HG02678 (cell line): ENCODE results near the gene UBA1.

Source experiments
- ATAC-seq: cut with Tn5 transposase; IDR thresholded peaks from one replicate; pipeline ENCODE4 v1.9.1; 2021; ENCODE audit warnings: mild to moderate bottlenecking, moderate library complexity; ENCODE audit not compliant: unreplicated experiment

UBA1 gene

GRCh38 chrX:47227334-47227583, 33.6 kb downstream of the UBA1 start:
- no peak for ATAC-seq

DNA sequence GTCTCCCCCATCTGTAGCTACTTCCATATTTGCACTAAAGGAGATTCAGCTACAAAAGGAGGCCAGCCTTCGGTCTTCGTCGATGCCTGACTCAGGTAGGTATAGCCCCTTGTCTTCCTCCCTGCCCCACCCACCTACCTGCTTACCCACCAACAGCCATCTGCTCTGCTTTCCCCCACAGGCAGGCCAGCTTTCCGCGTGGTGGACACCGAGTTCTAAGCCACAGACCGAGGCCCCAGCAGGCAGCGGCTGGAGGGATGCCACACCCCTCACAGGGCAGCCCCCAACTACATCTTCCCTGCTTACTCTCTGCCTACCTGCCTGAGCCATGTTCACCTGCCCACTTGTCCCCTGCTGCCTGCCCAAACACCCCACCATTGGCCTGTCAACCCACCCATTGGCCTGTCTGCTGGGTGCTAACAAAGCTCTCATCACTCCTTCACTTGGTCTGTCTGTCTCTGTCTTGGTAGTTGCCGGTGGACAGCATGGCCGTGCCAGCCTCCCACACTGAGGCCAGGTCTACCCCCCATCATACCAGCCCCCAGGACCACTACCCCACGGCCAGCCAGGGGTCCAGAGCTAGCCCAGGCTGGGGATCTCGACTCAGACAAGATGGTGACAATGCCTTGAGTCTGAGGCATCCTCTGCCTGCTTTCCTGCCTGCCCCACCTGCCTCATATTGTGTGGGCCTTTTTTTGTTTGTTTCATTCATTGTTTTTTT, 35.1 kb downstream of the UBA1 start:
- ATAC-seq, result no peak

DNA sequence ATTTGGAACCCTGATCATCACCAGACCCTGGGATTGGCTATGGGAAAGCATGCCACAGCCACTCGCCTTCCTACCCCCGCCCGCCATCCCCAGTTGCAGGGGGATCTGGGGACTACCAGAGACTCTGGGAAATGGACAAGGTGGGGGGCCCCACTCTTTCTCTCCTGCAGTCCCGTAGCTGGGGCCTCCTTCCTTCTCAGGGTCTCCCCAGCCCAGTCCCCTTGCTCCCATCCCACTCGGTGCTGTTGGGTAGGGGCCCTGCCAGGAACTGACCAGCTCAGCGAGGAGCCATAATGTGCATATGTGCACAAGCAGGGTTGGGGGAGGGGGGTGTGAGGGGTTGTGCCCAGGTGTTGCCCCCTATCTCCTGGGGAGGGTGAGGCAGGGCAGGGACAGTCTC, 35.8 kb downstream of the UBA1 start:
- no peak for ATAC-seq

DNA sequence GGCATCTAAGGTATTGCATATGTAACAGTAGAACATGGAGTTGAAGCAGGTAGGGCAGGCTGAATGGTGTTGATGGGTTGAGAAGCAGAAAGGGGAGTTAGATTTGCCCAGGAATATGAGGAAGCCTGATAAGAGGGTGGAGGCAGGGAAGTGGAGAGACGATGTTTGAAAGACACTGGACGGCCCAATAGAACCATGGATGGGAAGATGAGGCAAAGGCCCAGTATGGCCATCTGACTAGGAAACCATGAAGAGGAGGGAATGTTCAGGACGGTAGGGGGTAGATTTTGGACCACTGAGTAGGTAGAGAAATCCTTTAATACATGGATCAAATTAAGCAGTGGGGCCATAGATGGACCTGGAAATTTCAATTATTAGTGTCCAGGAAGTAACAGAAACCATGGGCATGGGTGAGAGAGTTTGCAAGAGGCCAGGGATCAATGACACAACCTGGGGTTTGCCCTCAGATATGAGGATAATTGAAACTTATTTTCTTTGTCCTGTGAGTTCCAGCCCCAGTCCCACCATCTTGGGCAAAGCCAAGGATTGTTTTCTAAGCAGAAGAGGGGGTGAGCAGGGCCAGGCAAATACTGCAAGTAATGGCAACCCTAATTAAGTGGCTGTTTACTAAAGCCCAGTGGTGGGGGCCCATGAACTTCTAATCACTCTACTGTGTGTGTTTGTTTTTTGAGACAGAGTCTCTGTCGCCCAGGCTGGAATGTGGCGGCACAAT, 36.7 kb downstream of the UBA1 start:
- ATAC-seq, result no peak

DNA sequence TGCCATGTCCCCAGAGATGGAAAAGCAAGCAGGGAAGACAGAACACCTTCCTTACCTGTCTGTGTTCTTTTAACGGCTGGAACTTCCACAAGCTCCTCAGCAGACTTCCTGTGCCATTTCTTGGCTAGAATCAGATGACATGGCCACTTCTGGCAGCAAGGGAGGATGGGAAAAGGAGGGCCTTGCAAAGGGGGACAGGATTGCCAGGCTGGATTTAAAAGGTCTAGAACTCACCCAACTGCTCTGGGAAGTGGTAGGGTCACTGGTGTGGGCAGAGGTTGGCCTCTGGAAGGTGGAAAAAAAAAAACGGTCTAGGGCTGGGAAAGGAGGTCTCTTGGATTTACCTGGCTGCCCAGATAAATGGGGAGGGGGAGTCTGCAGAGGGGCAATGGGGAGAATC, 37.5 kb downstream of the UBA1 start:
- ATAC-seq, result no peak

DNA sequence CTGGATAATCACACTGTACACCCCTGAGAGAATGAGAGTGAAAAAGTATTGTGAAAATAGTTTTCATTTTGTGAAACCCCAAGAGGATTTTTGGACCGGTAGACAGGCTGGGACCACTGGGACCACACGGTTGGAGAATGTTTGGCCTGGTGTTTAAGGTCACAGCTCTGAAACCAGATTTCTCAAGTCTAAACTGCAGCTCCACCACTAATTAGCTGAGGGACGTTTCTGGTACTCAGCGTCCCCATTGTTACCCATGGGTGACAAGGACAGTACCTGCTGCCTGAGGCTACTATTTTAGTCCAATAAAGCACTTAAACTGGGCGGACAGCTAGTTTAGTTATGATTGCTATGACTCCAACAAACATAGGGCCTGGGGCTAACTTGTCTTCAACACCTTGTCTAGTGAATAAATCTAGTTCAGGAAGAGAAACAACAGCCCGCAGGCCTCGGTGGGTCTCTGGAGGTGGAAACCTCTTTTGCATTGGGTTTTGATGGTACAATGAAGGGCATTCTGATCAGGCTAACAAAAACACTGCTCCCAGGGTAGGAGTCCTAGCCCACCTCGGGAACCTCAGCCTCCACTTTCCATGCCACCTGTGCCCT, 38.7 kb downstream of the UBA1 start:
- no peak for ATAC-seq

DNA sequence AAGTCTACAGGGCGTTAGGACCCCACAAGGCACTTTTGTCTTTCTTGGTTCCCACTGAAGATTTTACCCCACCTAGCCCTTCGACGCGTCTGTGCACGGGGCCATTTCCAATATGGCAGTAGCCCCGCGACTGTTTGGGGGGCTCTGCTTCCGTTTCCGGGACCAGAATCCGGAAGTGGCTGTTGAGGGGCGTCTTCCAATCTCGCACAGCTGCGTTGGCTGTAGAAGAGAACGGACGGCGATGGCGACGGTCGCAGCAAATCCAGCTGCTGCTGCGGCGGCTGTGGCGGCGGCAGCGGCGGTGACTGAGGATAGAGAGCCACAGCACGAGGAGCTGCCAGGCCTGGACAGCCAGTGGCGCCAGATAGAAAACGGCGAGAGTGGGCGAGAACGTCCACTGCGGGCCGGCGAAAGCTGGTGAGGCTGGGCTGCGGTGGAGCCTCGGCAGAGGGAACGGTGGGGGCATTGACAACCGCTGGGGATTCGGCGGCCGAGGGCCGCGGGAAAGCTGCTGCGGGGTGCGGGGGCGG, 39.2 kb downstream of the UBA1 start, which contains the start of gene USP11:
Gene USP11 (plus strand): TSS at position 207 of the 530 bp plus-strand sequence. CDS start 35 bp downstream, at position 242.
- peak; percentile 16 for ATAC-seq

DNA sequence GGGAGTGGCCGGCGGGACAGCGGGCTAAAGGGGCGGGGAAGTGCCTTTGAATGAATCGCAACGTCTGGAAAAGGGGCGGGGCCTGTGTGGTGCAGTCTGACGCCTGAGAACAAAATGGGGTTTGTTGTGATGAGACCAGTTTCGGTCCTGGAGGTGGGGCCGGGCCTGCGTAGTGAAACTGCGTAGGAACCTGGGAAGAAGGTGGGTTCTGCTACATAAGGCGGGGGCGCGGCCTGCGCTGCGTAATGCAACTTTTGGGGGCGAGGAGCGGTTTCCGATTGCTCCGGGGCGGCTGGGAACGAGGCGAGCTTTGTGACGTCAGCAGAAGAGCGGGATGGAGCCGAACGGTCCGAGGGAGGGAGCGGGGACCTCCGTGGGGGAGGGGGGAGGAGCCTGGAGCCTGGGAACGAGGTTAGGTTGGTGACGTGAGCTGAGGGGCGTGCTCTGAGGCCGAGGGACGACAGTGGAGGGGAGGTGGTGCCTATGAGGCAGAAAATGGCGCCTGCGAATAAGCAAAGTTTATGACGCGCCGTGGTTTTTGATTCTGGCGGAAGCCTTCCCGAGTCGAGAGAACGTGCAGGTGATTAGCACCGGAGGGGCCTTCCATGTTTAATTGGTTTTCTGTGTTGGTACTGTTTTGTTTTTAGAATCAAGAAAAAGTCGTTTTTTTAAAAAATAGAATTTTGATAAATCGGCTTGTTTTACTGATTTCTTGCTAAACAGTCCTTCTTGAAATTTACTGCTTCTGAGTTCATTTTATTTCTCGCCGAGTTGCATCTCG, 39.9 kb downstream of the UBA1 start:
- peak; percentile 87 for ATAC-seq

DNA sequence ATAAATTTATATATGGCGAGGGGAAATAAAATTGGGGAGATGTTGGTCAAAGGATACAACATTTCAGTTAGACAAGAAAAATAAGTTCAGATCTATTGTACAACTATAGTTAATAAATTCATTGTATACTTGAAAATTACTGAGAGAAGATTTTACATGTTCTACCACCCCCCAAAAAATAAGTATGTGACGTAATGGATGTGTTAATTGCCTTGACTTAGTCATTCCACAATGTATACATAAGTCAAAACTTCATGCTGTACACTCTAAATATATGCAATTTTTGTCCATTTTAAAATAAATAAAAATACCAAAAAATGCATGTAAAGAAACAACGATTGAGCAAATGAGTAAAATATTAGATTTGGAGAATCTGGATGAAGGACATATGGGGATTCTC, 41.0 kb downstream of the UBA1 start:
- ATAC-seq, result no peak

DNA sequence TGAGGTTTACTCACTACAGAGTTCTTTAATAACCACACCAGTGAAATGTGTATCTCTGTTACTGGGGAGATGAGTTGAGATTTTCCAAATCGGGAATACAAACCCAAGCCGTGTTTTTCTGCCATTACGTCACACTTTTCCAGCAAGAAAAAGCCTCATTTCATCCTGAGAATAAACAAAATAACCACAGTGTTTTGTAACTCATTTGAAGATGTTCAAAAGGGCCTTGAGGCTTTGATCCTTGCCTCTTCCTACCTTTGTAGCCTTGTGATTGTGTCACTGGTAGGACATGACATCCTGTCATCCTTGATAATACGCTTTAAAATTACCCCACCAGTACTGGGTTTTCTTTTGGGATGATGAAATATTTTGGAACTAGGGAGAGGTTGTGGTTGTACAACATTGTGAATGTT, 42.1 kb downstream of the UBA1 start:
- no peak for ATAC-seq

GRCh38 chrX:47239199-47239598, 45.6 kb downstream of the UBA1 start:
- ATAC-seq, result no peak

DNA sequence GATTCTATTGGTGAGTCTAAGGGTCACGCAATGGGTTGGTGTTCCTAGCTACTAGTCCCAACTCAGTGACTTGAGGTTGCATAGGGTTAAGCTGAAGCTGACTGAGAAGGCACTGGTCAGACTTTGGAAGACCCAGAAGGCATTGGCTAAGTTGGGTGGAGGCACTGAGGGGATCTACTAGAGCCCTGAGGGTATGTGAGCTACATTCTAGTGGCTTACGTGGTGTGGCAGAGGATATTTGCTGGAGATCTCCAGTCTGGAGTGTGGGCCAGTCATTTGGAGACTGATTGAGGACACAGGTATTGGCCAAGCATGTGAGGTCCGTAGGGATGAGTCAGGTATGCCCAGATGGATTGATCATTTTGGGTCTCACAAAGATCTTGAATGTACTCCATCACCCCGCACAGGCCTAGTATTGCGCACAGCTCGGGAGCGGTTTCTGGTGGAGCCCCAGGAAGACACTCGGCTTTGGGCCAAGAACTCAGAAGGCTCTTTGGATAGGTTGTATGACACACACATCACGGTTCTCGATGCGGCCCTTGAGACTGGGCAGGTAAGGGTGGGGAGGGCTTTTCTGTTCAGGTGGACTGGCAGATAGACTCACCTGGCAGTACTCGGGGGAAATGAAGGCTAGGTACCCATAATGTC, 46.4 kb downstream of the UBA1 start:
- no peak for ATAC-seq

DNA sequence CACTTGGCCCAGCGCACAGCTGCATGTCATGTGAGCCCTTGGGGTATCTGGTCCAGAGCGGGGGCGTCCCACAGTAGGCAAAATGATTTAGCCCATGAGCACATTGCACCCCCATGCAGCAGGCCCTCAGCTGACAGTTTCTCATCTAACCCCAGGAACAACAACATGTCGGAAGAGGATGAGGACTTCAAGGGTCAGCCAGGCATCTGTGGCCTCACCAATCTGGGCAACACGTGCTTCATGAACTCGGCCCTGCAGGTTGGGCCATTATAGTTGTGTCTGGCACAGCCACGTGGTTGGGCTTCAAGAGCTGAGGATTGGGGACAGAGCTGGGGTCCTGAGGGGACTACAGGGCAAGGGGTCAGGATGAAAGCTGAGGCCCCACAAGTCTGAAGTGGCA, 47.0 kb downstream of the UBA1 start:
- no peak for ATAC-seq

DNA sequence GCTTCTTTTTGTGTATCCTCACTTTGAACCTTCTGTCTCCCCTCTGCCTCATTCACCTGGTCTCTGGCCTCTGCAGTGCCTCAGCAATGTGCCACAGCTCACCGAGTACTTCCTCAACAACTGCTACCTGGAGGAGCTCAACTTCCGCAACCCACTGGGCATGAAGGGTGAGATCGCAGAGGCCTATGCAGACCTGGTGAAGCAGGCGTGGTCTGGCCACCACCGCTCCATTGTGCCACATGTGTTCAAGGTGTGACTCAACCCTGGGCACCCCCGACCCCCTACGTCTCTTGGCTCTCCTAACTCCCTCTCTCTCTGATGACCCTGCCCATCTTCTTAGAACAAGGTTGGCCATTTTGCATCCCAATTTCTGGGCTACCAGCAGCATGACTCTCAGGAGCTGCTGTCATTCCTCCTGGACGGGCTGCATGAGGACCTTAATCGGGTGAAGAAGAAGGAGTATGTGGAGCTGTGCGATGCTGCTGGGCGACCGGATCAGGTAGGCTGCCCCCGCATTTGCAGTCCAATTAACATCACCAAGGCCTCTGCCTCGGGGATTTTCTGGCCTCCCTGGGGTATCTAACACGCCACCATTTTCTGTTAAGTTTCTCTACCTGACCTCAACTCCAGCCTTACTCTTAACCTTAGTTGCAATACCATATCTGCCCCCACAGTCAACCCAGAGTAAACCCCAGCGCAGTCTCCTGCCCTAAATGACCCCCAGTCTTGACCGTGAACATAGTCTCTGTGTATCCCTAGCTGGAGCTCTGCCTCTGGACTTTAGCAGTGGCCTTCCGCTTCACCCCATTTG, 47.8 kb downstream of the UBA1 start:
- no peak for ATAC-seq

GRCh38 chrX:47242321-47242720, 48.7 kb downstream of the UBA1 start:
- no peak for ATAC-seq

DNA sequence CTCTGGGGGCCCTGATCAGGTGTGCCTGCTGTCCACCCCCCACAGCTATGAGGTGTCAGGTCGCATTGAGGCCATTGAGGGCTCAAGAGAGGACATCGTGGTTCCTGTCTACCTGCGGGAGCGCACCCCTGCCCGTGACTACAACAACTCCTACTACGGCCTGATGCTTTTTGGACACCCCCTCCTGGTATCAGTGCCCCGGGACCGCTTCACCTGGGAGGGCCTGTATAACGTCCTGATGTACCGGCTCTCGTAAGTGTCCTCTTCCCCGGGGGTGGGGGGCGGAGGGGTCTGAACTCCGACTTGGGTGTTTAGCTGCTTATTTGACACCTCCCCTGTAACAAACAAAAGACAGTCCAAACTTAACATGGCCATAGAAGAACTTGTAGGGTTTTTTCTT, 49.7 kb downstream of the UBA1 start:
- no peak for ATAC-seq

DNA sequence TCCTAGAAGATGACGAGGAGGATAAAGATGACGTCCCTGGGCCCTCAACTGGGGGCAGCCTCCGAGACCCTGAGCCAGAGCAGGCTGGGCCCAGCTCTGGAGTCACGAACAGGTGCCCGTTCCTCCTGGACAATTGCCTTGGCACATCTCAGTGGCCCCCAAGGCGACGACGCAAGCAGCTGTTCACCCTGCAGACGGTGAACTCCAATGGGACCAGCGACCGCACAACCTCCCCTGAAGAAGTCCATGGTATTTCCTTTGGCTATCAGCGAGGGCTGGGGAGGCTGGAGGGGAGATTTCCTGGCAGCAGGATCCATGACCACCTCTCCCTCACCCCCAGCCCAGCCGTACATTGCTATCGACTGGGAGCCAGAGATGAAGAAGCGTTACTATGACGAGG, 51.0 kb downstream of the UBA1 start:
- ATAC-seq, result no peak

DNA sequence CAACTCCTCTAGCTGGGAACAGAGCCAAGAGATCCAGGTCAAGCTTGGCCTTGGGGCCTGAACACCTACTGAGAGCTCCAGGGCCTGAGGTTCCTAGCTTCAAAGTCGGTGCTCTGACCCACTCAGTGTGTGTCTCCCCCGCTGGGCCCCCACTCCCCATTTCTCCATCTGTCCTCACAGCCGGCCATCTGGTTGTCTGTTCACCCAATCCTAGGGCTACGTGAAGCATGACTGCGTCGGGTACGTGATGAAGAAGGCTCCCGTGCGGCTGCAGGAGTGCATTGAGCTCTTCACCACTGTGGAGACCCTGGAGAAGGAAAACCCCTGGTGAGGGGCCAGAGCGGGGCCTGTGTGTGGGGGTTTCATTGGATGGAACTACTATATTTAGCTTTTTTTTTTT, 51.5 kb downstream of the UBA1 start:
- ATAC-seq, result no peak

DNA sequence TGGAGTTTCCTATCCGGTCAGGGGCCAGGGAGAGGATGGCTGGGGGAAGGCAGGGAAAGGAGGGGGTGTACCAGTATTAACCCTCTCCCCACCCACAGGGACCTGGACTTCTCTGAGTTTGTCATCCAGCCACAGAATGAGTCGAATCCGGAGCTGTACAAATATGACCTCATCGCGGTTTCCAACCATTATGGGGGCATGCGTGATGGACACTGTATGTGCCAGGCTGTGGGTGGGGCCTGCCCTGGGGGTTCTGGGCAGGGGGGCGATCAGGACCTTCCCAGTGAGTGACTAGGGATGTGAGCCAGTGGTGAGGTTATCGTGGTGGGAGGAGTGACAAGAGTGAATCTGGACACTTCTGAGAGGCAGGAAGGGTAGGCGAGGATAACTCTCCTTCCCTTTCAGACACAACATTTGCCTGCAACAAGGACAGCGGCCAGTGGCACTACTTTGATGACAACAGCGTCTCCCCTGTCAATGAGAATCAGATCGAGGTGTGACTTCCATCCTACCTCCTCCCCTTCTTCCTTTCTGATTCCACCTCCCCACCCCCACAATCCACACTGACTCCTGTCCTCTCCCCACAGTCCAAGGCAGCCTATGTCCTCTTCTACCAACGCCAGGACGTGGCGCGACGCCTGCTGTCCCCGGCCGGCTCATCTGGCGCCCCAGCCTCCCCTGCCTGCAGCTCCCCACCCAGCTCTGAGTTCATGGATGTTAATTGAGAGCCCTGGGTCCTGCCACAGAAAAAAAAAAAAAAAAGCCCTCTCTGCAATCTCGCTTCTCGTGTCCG, 53.8 kb downstream of the UBA1 start:
- no peak for ATAC-seq
